ENCODE measurements around the gene NLK. TPM values are rescaled to one million over a fixed set of nuclear protein-coding genes. Genes with fewer than 3 reads are reported as not detected.
"Not testable (repeated sequence)": the region's sequence is repeated elsewhere in the genome, so short reads cannot be mapped to it uniquely, and the experiment has no call there.

The NLK gene
- total RNA-seq, 1 experiment from 2014 or later = 14.6 TPM

GRCh38 chr17:28204751-28205150, 162.3 kb downstream of the NLK start:
- no TSS peak for BruUV-seq (replicated peaks)
- peak; percentile 27 for DNase-seq (ENCODE audit: unreplicated experiment)
- intact Hi-C loops (cut with micrococcal nuclease) = no loop called here
- CTCF ChIA-PET = no interaction called here
- H3K9me3 Mint-ChIP-seq (ENCODE audit: unreplicated experiment) = peaks cover 6% of the 10 kb centered on the region
- POLR2A ChIA-PET = no interaction called here
- no peak overlapping the region for H3K27ac Mint-ChIP-seq (ENCODE audit: low read depth, unreplicated experiment)
- no peaks in the 10 kb centered on the region for H3K27me3 Mint-ChIP-seq (ENCODE audit: insufficient read depth, unreplicated experiment)
- H3K4me3 Mint-ChIP-seq (ENCODE audit: unreplicated experiment) = no peak overlapping the region
- TF ChIP-seq CTCF (IDR thresholded peaks at IDR 0.05; ENCODE audit: unreplicated experiment) = no peak
- no peaks in the 10 kb centered on the region for H3K36me3 Mint-ChIP-seq (ENCODE audit: insufficient read depth, unreplicated experiment)
- no peaks in the 10 kb centered on the region for H3K4me1 Mint-ChIP-seq (ENCODE audit: insufficient read depth, unreplicated experiment)

- ChIA-PET POLR2A (no interaction called here), CTCF (interaction anchor here (0.6 to 0.7 kb wide), 2 partner anchors 10 to 671 kb away, joined by 3 to 6 read pairs; no protein-coding TSS in a partner anchor)
- DNase-seq (ENCODE audit: unreplicated experiment) = no peak
- no peak for TF ChIP-seq CTCF (IDR thresholded peaks at IDR 0.05; ENCODE audit: unreplicated experiment)
- intact Hi-C loops (cut with micrococcal nuclease) = no loop called here
- H3K27ac Mint-ChIP-seq (ENCODE audit: low read depth, unreplicated experiment) = no peak overlapping the region
- no TSS peak for BruUV-seq (replicated peaks)
- peaks cover 15% of the 10 kb centered on the region for H3K9me3 Mint-ChIP-seq (ENCODE audit: unreplicated experiment)
- H3K4me3 Mint-ChIP-seq (ENCODE audit: unreplicated experiment) = no peak overlapping the region
- H3K4me1 Mint-ChIP-seq (ENCODE audit: insufficient read depth, unreplicated experiment) = no peaks in the 10 kb centered on the region
- H3K36me3 Mint-ChIP-seq (ENCODE audit: insufficient read depth, unreplicated experiment) = no peaks in the 10 kb centered on the region
- no peaks in the 10 kb centered on the region for H3K27me3 Mint-ChIP-seq (ENCODE audit: insufficient read depth, unreplicated experiment)
Measured at GRCh38 chr17:28206292-28206691, 163.8 kb downstream of the NLK start.

- H3K27ac Mint-ChIP-seq (ENCODE audit: low read depth, unreplicated experiment) = no peak overlapping the region
- CTCF ChIA-PET = interaction anchor here (1.1 kb wide), 1 partner anchor 21 kb away, joined by 7 read pairs; no protein-coding TSS in a partner anchor
Measured at GRCh38 chr17:28211811-28212210, 169.3 kb downstream of the NLK start.

GRCh38 chr17:28213578-28213977, 171.1 kb downstream of the NLK start:
- CTCF ChIA-PET = interaction anchor here (0.7 to 1.1 kb wide), 2 partner anchors 17 to 859 kb away, joined by 3 read pairs; no protein-coding TSS in a partner anchor
- DNase-seq (ENCODE audit: unreplicated experiment); POLR2A ChIA-PET; H3K27ac Mint-ChIP-seq (ENCODE audit: low read depth, unreplicated experiment); H3K27me3 Mint-ChIP-seq (ENCODE audit: insufficient read depth, unreplicated experiment); H3K4me1 Mint-ChIP-seq (ENCODE audit: insufficient read depth, unreplicated experiment); intact Hi-C loops (cut with micrococcal nuclease); H3K36me3 Mint-ChIP-seq (ENCODE audit: insufficient read depth, unreplicated experiment); H3K4me3 Mint-ChIP-seq (ENCODE audit: unreplicated experiment); BruUV-seq (replicated peaks): not testable (repeated sequence)
- peaks cover 15% of the 10 kb centered on the region for H3K9me3 Mint-ChIP-seq (ENCODE audit: unreplicated experiment)

More at GRCh38 chr17:28211811-28212210, 169.3 kb downstream of the NLK start:
- no TSS peak for BruUV-seq (replicated peaks)
- Mint-ChIP-seq H3K9me3 (ENCODE audit: unreplicated experiment) (peaks cover 15% of the 10 kb centered on the region), H3K27me3 (ENCODE audit: insufficient read depth, unreplicated experiment) (no peaks in the 10 kb centered on the region), H3K4me3 (ENCODE audit: unreplicated experiment) (no peak overlapping the region), H3K36me3 (ENCODE audit: insufficient read depth, unreplicated experiment) (no peaks in the 10 kb centered on the region), H3K4me1 (ENCODE audit: insufficient read depth, unreplicated experiment) (peaks cover 5% of the 10 kb centered on the region)
- intact Hi-C loops (cut with micrococcal nuclease) = no loop called here
- no peak for TF ChIP-seq CTCF (IDR thresholded peaks at IDR 0.05; ENCODE audit: unreplicated experiment)
- DNase-seq (ENCODE audit: unreplicated experiment) = no peak
- POLR2A ChIA-PET = interaction anchor here (0.6 kb wide), 1 partner anchor 903 kb away, joined by 3 read pairs; no protein-coding TSS in a partner anchor

Measured in MCF 10A (cell line).